Activated naive CD8-positive, alpha-beta T cell (primary cell): Measurements from ENCODE around the gene MYH15.

Source experiments
- H3K27ac Mint-ChIP-seq: one replicate; pipeline ENCODE4 v1.8.0; 2021; ENCODE audit warnings: mixed read lengths
- H3K27me3 Mint-ChIP-seq: one replicate; pipeline ENCODE4 v1.8.0; 2021; ENCODE audit warnings: mixed read lengths
- H3K36me3 Mint-ChIP-seq: one replicate; pipeline ENCODE4 v1.8.0; 2021; ENCODE audit warnings: mixed read lengths
- H3K4me1 Mint-ChIP-seq: one replicate; pipeline ENCODE4 v1.8.0; 2021; ENCODE audit warnings: low read depth, mixed read lengths
- H3K4me3 Mint-ChIP-seq: one replicate; pipeline ENCODE4 v1.8.0; 2021; ENCODE audit warnings: mild to moderate bottlenecking, mixed read lengths
- H3K9me3 Mint-ChIP-seq: one replicate; pipeline ENCODE4 v1.8.0; 2021; ENCODE audit warnings: low read depth, mixed read lengths

Gene MYH15

DNA sequence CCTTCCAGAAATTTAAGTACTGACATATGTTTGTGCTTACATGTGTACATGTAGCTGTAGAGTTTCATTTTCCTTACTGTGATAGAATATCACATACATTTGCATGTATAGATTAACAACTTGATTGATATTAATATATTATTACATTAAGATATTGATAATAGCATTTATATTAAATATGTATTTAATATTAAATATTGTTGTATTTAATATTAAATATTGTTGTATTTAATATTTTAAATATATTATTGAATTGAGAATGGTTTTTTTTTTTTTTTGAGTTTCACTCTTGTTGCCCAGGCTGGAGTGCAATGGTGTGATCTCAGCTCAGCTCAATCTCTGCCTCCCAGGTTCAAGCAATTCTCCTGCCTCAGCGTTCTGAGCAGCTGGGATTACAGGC lies 76.5 kb downstream of the MYH15 start:
- no peaks in the 10 kb centered on the region for H3K4me1 Mint-ChIP-seq
- H3K36me3 Mint-ChIP-seq = no peaks in the 10 kb centered on the region
- H3K27me3 Mint-ChIP-seq = no peaks in the 10 kb centered on the region
- H3K4me3 Mint-ChIP-seq = no peak overlapping the region
- H3K9me3 Mint-ChIP-seq = no peaks in the 10 kb centered on the region
- no peak overlapping the region for H3K27ac Mint-ChIP-seq

DNA sequence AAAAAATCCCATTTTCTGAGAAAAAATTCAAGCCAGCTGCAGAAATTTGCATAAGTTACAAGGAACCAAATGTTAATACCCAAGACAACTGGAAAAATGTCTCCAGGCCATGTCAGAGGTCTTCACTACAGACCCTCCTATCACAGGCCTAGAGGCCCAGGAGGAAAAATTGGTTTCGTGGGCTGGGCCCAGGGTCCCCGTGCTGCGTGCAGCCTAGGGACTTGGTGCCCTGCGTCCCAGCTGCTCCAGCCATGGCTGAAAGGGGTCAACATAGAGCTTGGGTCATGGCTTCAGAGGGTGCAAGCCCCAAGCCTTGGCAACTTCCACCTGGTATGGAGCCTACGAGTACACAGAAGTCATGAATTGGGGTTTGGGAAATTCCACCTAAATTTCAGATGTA lies 78.0 kb downstream of the MYH15 start:
- Mint-ChIP-seq H3K4me3 (no peak overlapping the region), H3K36me3 (no peaks in the 10 kb centered on the region), H3K27me3 (no peaks in the 10 kb centered on the region), H3K4me1 (no peaks in the 10 kb centered on the region), H3K27ac (no peak overlapping the region), H3K9me3 (no peaks in the 10 kb centered on the region)

DNA sequence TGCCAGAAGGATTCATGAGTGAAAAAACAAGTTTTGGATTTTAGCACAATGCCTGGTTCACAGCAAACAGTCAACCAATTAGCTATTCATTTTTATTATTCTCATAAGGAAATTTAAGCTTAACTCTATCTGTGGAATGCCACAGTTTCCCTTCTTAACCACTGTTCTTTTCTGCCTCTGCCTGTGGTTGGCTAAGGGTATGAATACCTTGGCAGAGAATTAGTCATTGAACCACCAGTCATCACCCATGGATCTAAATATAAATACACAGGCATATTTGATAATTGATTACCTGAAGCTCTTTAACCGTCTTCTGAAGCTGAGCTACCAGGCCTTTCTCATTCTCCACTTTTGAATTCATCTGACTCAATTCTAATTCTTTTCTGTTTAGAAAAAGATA lies 79.9 kb downstream of the MYH15 start:
- Mint-ChIP-seq H3K27me3 (no peaks in the 10 kb centered on the region), H3K27ac (no peak overlapping the region), H3K4me1 (no peaks in the 10 kb centered on the region), H3K36me3 (no peaks in the 10 kb centered on the region), H3K4me3 (no peak overlapping the region), H3K9me3 (no peaks in the 10 kb centered on the region)

DNA sequence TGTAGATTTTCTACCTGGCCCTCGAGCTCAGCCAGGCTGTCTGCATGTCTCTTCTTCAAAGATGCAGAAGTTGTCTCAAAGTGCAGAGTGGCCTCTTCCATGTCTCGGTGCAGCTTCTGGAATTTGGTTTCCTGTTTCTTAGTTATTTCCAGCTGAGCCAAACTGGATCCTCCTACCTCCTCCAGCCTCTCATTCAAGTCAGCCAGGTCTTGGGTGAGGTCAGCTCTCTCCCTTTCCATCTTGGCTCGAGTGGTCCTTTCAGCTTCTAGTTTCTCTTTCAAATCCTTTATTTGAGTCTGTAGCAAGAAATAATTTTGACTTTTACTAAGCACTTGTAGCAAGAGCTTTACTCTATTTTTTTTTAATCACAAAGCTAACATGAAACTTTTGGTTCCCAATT lies 81.8 kb downstream of the MYH15 start:
- no peak overlapping the region for H3K27ac Mint-ChIP-seq
- no peaks in the 10 kb centered on the region for H3K27me3 Mint-ChIP-seq
- no peaks in the 10 kb centered on the region for H3K4me1 Mint-ChIP-seq
- no peaks in the 10 kb centered on the region for H3K9me3 Mint-ChIP-seq
- H3K36me3 Mint-ChIP-seq = no peaks in the 10 kb centered on the region
- no peak overlapping the region for H3K4me3 Mint-ChIP-seq

DNA sequence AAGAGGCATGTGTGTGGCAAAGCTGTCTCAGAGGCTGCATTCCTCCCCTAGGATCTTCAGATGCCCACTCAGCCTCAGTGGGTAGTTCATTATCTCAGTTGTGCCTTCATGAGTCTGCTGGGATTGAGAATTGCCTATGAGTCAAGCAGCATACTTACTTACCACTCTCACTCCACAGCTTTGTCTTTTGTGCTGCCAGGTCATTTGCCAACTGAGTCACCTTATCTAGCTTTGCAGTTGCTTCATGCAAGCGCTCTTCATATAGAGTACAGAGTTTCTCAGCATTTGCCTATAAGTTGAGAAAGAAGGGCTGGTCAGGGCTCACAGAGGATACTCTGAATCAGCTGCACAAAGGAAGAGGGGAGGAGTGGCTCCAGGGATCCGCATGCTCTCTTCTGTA lies 89.5 kb downstream of the MYH15 start:
- H3K4me3 Mint-ChIP-seq = no peak overlapping the region
- no peak overlapping the region for H3K27ac Mint-ChIP-seq
- peaks cover 2% of the 10 kb centered on the region for H3K27me3 Mint-ChIP-seq
- H3K4me1 Mint-ChIP-seq = peaks cover 11% of the 10 kb centered on the region
- H3K9me3 Mint-ChIP-seq = no peaks in the 10 kb centered on the region
- H3K36me3 Mint-ChIP-seq = no peaks in the 10 kb centered on the region

DNA sequence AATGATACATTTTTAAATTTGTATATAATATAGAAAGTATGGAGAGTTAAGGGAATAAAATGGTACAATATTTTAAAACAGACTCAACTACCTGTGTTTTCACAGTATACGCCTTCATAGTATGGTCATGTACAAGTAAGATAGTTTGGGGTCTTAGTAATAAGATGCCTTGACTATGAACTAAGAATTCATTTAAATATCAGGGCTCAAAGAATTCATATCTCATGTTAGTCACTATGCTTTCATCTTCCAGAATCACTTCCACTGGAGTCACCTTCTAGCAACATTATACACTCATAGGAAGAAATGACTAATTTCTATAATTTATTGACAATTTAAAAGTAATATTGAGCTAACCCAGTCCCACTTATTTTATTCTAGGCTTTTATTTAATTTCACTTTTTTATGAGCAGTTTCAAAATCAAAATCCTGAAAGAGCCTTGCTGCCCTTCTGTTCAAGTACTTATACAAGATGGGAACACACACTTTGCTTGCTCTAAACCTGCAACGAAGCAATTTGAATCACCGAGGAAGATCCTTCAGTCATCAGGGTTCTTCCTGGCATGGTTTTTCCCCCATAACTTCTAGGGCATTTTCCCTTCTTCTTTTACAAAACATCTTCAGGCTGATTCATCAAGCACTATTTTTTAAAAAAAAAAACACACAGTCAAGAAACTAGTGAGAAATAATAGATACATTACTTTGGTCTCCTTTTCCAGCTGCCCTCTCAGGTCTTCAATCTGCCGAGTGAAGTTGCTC lies 94.1 kb downstream of the MYH15 start:
- Mint-ChIP-seq H3K4me3 (no peak overlapping the region), H3K36me3 (no peaks in the 10 kb centered on the region), H3K9me3 (no peaks in the 10 kb centered on the region), H3K4me1 (peaks cover 11% of the 10 kb centered on the region), H3K27ac (peak overlapping the region; percentile 87), H3K27me3 (no peaks in the 10 kb centered on the region)

DNA sequence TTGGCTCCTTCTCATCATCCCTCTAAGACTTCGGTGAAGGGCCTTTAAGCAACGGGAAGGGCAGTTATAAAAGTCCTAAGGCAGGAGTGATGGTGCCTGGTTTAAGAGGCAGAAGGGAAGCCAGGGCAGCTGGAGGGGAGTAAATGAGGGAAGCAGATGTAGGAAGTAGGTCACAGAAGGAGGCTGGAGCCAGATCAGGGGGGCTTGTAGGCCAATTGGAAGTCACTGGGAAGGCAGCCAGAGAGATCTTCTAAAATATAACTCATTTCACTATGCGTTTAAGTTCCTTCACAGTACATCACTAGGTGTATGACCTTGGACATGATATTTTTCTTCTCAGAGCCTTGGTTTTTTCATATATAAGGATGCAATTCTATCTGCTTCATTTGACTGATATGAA lies 94.7 kb downstream of the MYH15 start:
- Mint-ChIP-seq H3K27me3 (no peaks in the 10 kb centered on the region), H3K27ac (no peak overlapping the region), H3K36me3 (no peaks in the 10 kb centered on the region), H3K9me3 (no peaks in the 10 kb centered on the region), H3K4me3 (no peak overlapping the region), H3K4me1 (peaks cover 11% of the 10 kb centered on the region)

DNA sequence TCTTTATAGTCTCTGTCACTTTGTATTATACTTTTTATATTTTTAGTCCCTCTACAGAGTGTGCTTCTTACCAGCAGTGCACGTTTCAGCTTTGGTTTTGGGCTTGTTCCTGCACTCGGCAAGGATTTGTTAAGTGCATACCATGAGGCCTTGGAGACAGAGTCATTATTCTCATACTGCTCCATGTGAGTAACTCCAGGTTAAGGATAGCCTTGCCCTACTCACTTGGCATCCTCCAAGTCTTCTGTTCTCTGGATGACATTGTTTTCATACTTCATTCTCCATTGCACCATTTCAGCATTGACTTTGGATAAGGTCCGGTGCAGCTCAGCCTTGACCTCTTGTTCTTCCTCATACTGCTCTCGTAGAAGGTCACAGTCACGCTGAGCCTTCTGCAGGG lies 96.4 kb downstream of the MYH15 start:
- no peaks in the 10 kb centered on the region for H3K27me3 Mint-ChIP-seq
- peaks cover 11% of the 10 kb centered on the region for H3K4me1 Mint-ChIP-seq
- H3K4me3 Mint-ChIP-seq = no peak overlapping the region
- H3K36me3 Mint-ChIP-seq = no peaks in the 10 kb centered on the region
- no peak overlapping the region for H3K27ac Mint-ChIP-seq
- no peaks in the 10 kb centered on the region for H3K9me3 Mint-ChIP-seq

DNA sequence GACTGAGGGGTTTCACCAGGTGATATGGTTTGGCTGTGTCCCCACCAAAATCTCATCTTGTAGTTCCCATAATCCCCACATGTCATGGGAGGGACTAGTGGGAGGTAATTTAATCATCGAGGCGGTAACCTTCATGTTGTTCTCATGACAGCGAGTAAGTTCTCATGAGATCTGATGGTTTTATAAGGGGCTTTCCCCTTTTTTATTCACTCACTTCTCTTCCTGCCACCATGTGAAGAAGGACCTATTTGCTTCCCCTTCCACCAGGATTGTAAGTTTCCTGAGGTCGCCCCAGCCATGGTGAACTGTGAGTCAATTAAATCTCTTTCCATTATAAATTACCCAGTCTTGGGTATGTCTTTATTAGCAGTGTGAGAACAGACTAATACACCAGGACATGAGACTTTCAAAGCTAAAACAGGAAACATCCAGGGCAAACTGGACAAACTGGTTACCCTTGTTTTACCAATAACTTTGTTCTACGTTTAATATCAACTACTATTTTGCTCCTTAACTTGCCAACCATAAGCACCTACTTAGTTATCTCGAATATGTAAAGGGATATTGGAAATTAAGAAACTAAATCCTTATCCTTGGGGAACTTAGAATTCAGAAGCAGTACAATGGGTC lies 98.2 kb downstream of the MYH15 start:
- H3K27me3 Mint-ChIP-seq = no peaks in the 10 kb centered on the region
- H3K4me3 Mint-ChIP-seq = no peak overlapping the region
- no peak overlapping the region for H3K27ac Mint-ChIP-seq
- H3K9me3 Mint-ChIP-seq = no peaks in the 10 kb centered on the region
- H3K36me3 Mint-ChIP-seq = no peaks in the 10 kb centered on the region
- H3K4me1 Mint-ChIP-seq = peaks cover 11% of the 10 kb centered on the region

DNA sequence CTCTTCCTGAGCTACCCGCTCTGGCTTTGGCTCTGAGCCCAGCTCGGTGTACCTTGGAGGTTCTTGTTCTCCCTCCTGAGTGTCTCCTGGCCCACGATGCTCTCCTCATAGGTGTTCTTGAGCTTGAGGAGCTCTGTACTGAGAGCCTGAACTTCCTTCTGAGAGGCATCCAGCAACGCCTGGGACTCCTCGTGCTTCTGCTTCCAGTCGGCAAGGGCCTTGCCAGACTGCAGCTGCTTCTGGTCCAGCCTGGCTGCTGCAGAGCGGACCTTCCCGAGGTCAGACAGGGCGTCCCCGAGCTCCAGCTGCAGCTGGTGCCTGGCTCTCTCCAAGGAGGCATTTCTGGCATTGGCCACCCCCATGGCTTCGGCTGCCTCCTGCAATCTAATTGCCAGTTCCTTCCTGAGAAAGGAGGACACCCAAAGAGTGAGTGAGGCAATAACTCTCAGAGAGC lies 99.8 kb downstream of the MYH15 start:
- Mint-ChIP-seq H3K27me3 (no peaks in the 10 kb centered on the region), H3K4me1 (no peaks in the 10 kb centered on the region), H3K36me3 (no peaks in the 10 kb centered on the region), H3K27ac (no peak overlapping the region), H3K9me3 (no peaks in the 10 kb centered on the region), H3K4me3 (no peak overlapping the region)

DNA sequence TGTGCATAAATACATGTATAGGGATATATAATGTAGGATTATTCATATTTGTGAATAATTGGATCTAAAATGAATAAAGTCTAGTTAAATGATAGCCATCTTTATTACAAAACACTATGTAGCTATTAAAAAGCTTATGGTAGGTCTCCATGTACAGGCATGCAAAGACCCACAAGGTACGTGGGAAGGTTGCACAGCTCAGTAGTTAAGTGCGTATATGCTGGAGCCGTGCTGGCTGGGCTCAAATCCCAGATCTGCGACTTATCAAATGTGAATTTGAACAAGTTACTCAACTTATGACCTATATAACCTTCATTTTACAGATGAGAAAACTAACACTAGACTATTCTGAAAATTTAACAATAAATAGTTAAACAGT lies 100.6 kb downstream of the MYH15 start:
- Mint-ChIP-seq H3K9me3 (no peaks in the 10 kb centered on the region), H3K36me3 (no peaks in the 10 kb centered on the region), H3K27ac (no peak overlapping the region)

DNA sequence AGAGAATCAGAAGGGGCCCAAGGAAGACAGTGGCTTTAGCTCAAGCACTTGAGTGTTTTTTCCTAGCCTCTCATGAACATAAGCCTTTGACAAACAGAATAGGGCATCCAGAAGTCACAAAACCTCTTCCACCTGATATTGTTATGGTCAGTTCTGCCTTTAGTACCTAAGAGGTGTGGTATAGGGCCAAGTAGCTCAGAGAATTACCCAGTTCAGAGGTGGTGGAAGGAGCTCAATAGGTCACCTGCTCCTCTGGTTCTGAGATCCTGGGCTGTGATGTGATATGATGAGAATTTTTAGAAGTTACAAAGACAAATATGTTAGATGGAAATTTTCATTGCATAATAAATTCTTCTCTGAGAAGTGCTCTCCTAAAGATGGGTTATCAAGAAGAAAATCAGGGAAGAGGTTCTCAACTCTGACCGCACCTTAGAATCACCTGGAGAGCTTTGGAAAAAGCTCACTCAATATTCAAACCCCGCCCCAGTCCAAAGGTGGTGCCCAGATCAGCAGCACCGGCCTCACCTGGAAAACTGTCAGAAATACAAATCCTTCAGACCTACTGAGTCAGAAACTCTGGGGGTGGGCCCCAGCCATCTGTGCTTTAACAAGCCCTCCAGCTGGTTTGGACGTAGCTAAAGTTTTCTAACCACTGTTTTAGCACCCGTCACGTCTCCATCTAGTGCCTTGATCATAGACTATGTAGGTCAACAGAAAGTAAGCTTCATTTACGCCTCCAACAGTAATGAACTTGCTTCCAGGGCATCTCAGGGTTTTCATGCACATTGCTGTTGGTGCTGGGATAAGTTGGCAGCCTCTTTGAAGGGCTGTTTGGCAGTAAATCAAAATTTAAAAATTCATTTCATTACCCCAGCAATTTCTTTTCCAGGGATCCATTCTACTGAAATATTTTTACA lies 101.3 kb downstream of the MYH15 start:
- Mint-ChIP-seq H3K4me3 (no peak overlapping the region), H3K4me1 (no peaks in the 10 kb centered on the region)

More for the DNA sequence above, 100.6 kb downstream of the MYH15 start:
- no peaks in the 10 kb centered on the region for H3K27me3 Mint-ChIP-seq
- H3K4me3 Mint-ChIP-seq = no peak overlapping the region
- H3K4me1 Mint-ChIP-seq = no peaks in the 10 kb centered on the region

DNA sequence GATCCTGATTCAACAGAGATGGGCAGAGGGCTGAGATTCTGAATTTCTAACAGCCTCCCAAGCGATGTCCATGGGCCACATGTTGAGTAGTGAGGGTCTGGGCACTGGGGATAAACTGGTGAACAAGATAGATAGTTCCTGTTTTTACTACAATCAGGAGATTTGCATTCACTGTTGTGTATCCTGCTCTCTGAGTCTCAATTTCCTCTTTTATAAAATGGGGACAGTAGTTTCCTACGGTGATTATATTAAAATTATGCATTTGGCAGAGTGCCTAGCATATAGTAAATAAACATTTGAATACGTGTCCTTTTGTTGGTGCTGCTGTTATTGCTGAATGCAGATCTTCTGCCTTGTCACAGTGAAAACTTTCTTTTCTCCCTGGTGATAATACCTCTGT lies 102.5 kb downstream of the MYH15 start:
- Mint-ChIP-seq H3K4me1 (no peaks in the 10 kb centered on the region), H3K36me3 (no peaks in the 10 kb centered on the region), H3K4me3 (no peak overlapping the region), H3K27ac (no peak overlapping the region), H3K27me3 (no peaks in the 10 kb centered on the region), H3K9me3 (no peaks in the 10 kb centered on the region)

More for the DNA sequence above, 101.3 kb downstream of the MYH15 start:
- H3K9me3 Mint-ChIP-seq = no peaks in the 10 kb centered on the region
- H3K36me3 Mint-ChIP-seq = no peaks in the 10 kb centered on the region
- H3K27ac Mint-ChIP-seq = no peak overlapping the region
- H3K27me3 Mint-ChIP-seq = no peaks in the 10 kb centered on the region

DNA sequence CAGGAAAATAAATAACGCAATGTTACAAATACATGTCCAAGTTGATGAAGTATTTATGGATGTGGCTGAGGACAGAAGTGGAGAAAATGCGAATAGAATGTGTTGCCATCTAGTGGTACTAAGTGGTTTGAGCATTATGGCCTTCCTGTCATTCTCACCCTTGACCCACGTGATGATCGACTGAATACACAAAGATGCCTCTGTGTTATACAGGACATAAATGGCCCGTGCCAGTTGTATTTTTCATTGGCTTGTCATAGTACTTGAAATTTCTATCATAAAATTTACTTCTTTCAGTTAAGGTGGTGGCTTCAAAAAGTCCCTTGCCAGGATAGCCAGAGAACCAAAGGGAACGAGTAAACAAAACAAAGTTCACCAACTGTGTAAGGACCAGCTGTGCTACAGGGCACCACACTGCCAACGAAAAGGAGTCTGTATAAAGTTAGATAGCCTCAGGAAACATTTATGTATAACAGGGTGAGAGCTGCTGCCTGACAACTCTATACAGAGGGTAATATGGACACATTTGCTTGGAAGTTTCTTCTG lies 103.7 kb downstream of the MYH15 start:
- Mint-ChIP-seq H3K4me3 (no peak overlapping the region), H3K36me3 (no peaks in the 10 kb centered on the region), H3K4me1 (no peaks in the 10 kb centered on the region), H3K9me3 (no peaks in the 10 kb centered on the region), H3K27me3 (no peaks in the 10 kb centered on the region), H3K27ac (no peak overlapping the region)
